Liver (tissue), 9 donors: ENCODE measurements around the gene TRMT2A. TPM values are rescaled to one million over a fixed set of nuclear protein-coding genes. Genes with fewer than 3 reads are reported as not detected.

Experiments
- DNase-seq: peaks from one replicate; pipeline ENCODE4 v3.0.0-alpha.2; 2017; ENCODE audit warnings: low spot score
- H3K27ac ChIP-seq, 2 donors: one replicate each; pipeline ENCODE4 v1.7.0; 2013; ENCODE audit warnings: inconsistent platforms in 2 of 2, low read length in 2 of 2, control low read depth in 1 of 2, low read depth in 1 of 2, mild to moderate bottlenecking in 1 of 2
- H3K27me3 ChIP-seq, 4 donors: one replicate each; pipeline versions ENCODE4 v1.6.1 to v1.7.0; 2013; ENCODE audit warnings: low read length in 3 of 4, inconsistent platforms in 1 of 4, mild to moderate bottlenecking in 1 of 4, moderate library complexity in 1 of 4; ENCODE audit not compliant: control insufficient read depth in 4 of 4, insufficient read depth in 4 of 4
- H3K36me3 ChIP-seq, 4 donors: one replicate each; pipeline versions ENCODE4 v1.6.1 to v1.7.0; 2013; ENCODE audit warnings: low read length in 3 of 4, mild to moderate bottlenecking in 3 of 4, low read depth in 1 of 4, moderate library complexity in 1 of 4; ENCODE audit not compliant: control insufficient read depth in 4 of 4, insufficient read depth in 3 of 4
- H3K4me1 ChIP-seq, 4 donors: one replicate each; pipeline versions ENCODE4 v1.6.1 to v1.7.0; 2013; ENCODE audit warnings: low read length in 3 of 4, mild to moderate bottlenecking in 3 of 4, moderate library complexity in 1 of 4; ENCODE audit not compliant: control insufficient read depth in 4 of 4, insufficient read depth in 4 of 4
- H3K4me3 ChIP-seq, 3 donors: one replicate each; pipeline versions ENCODE4 v1.6.1 to v1.7.0; 2013; ENCODE audit warnings: low read length in 3 of 3, control low read depth in 1 of 3, low read depth in 1 of 3, mild to moderate bottlenecking in 1 of 3
- H3K9ac ChIP-seq, 2 donors: one replicate each; pipeline ENCODE4 v1.7.0; 2013; ENCODE audit warnings: low read length in 2 of 2, mild to moderate bottlenecking in 2 of 2, moderate library complexity in 2 of 2, control low read depth in 1 of 2, low read depth in 1 of 2
- H3K9me3 ChIP-seq, 4 donors: one replicate each; pipeline versions ENCODE4 v1.6.1 to v1.7.0; 2013; ENCODE audit warnings: low read length in 3 of 4; ENCODE audit not compliant: control insufficient read depth in 4 of 4
- CTCF ChIP-seq: fragments of 150-350 bp; IDR thresholded peaks from 2 replicates; pipeline ENCODE4 v1.5.1; 2017; ENCODE audit warnings: improper control_type of control experiment, low read depth, low read length; ENCODE audit not compliant: missing input control
- EGR1 ChIP-seq, 2 donors: IDR thresholded peaks; 2 replicates each; pipeline ENCODE4 v1.6.1; 2016 to 2018; ENCODE audit warnings: antibody characterized with exemption in 2 of 2, low read depth in 2 of 2
- FOXA1 ChIP-seq: IDR thresholded peaks from 2 replicates; pipeline ENCODE4 v1.6.1; 2016; ENCODE audit warnings: antibody characterized with exemption
- FOXA2 ChIP-seq: IDR thresholded peaks from 2 replicates; pipeline ENCODE4 v1.6.1; 2016; ENCODE audit warnings: antibody characterized with exemption
- GABPA ChIP-seq, 2 donors: IDR thresholded peaks in 1 of 2; conservative IDR thresholded peaks in 1 of 2; 2 replicates each; pipeline ENCODE4 v1.6.1; 2016; ENCODE audit warnings: antibody characterized with exemption in 2 of 2, mild to moderate bottlenecking in 1 of 2, moderate library complexity in 1 of 2
- HNF4G ChIP-seq: IDR thresholded peaks from 2 replicates; pipeline ENCODE4 v1.6.1; 2016; ENCODE audit warnings: antibody characterized with exemption
- JUND ChIP-seq, 2 donors: IDR thresholded peaks; 2 replicates each; pipeline ENCODE4 v1.6.1; 2016; ENCODE audit warnings: antibody characterized with exemption in 2 of 2
- NR2F2 ChIP-seq: IDR thresholded peaks from 2 replicates; pipeline ENCODE4 v1.6.1; 2016; ENCODE audit warnings: antibody characterized with exemption
- RAD21 ChIP-seq, 2 donors: IDR thresholded peaks; 2 replicates each; pipeline ENCODE4 v1.6.1; 2016; ENCODE audit warnings: antibody characterized with exemption in 2 of 2, mild to moderate bottlenecking in 2 of 2
- SP1 ChIP-seq: IDR thresholded peaks from 2 replicates; pipeline ENCODE4 v1.6.1; 2018; ENCODE audit warnings: antibody characterized with exemption, mild to moderate bottlenecking
- TAF1 ChIP-seq: conservative IDR thresholded peaks from 2 replicates; pipeline ENCODE4 v1.6.1; 2016; ENCODE audit warnings: antibody characterized with exemption, mild to moderate bottlenecking
- YY1 ChIP-seq: IDR thresholded peaks from 2 replicates; pipeline ENCODE4 v1.6.1; 2016; ENCODE audit warnings: antibody characterized with exemption, mild to moderate bottlenecking
- ZBTB33 ChIP-seq: IDR thresholded peaks from 2 replicates; pipeline ENCODE4 v1.6.1; 2016; ENCODE audit warnings: antibody characterized with exemption
- WGBS: extraction: QIAGEN DNeasy Blood & Tissue Kit; methylation state at CpG from one replicate; pipeline ENCODE4 v1.1.7; 2013; 5-methylcytosine and 5-hydroxymethylcytosine counted together
- polyA plus RNA-seq, 2 donors: library from polyadenylated mRNA; stranded (reverse) in 1 of 2; unstranded in 1 of 2; fragments of 200-250 nt in 1 of 2; fragments of >200 nt in 1 of 2; fragmentation: Nextera tagmentation in 1 of 2; extraction: Ambion mirVana in 1 of 2; gene quantifications; one replicate each; pipeline versions ENCODE4 v1.2.1 to v1.2.3, GENCODE V29; 2013 to 2015
- total RNA-seq, 2 donors: library from RNA; depleted of rRNA; stranded (reverse); fragments of >200 nt; gene quantifications; one replicate each; pipeline ENCODE4 v1.2.3, GENCODE V29; 2014
- TF ChIP-seq, protein P1 (sequence below): IDR thresholded peaks from 2 replicates; pipeline ENCODE4 v1.6.1; 2016; ENCODE audit warnings: antibody characterized with exemption, mild to moderate bottlenecking
- TF ChIP-seq, protein P2 (sequence below): IDR thresholded peaks from 2 replicates; pipeline ENCODE4 v1.6.1; 2016; ENCODE audit warnings: antibody characterized with exemption
- donor health status: healthy.
- donor health status: healthy.
- donor health status: healthy.
- donor health status: healthy.
- donor health status: healthy.

Gene TRMT2A
- total and polyA plus RNA-seq, 4 donors, result 19.9 to 32.9 (median 25.2) TPM

GRCh38 chr22:20127318-20127868 is 10.4 kb upstream of the TRMT2A start:
- Histone ChIP-seq H3K27me3 (no peaks in the 10 kb centered on the region), H3K27ac (no peak overlapping the region), H3K4me1 (peaks cover 5 to 78% (median 65%) of the 10 kb centered on the region in 4 donors), H3K4me3 (no peak overlapping the region), H3K36me3 (peaks cover 4 to 17% (median 5%) of the 10 kb centered on the region in 4 donors), H3K9me3 (no peaks in the 10 kb centered on the region), H3K9ac (no peak overlapping the region)
- no peak for DNase-seq
- 94% methylated on average over 15 of the region's 15 CpGs for WGBS
- no peak for TF ChIP-seq RAD21 (IDR thresholded peaks at IDR 0.05)
- TF ChIP-seq, protein P1, sequence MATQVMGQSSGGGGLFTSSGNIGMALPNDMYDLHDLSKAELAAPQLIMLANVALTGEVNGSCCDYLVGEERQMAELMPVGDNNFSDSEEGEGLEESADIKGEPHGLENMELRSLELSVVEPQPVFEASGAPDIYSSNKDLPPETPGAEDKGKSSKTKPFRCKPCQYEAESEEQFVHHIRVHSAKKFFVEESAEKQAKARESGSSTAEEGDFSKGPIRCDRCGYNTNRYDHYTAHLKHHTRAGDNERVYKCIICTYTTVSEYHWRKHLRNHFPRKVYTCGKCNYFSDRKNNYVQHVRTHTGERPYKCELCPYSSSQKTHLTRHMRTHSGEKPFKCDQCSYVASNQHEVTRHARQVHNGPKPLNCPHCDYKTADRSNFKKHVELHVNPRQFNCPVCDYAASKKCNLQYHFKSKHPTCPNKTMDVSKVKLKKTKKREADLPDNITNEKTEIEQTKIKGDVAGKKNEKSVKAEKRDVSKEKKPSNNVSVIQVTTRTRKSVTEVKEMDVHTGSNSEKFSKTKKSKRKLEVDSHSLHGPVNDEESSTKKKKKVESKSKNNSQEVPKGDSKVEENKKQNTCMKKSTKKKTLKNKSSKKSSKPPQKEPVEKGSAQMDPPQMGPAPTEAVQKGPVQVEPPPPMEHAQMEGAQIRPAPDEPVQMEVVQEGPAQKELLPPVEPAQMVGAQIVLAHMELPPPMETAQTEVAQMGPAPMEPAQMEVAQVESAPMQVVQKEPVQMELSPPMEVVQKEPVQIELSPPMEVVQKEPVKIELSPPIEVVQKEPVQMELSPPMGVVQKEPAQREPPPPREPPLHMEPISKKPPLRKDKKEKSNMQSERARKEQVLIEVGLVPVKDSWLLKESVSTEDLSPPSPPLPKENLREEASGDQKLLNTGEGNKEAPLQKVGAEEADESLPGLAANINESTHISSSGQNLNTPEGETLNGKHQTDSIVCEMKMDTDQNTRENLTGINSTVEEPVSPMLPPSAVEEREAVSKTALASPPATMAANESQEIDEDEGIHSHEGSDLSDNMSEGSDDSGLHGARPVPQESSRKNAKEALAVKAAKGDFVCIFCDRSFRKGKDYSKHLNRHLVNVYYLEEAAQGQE, result no peak
- TF ChIP-seq YY1, result no peak
- TF ChIP-seq JUND (IDR thresholded peaks at IDR 0.05), result no peak
- no peak for TF ChIP-seq HNF4G
- TF ChIP-seq FOXA1, result no peak
- TF ChIP-seq CTCF, result no peak
- TF ChIP-seq TAF1, result no peak
- no peak for TF ChIP-seq SP1
- no peak for TF ChIP-seq NR2F2
- no peak for TF ChIP-seq ZBTB33
- no peak for TF ChIP-seq FOXA2
- TF ChIP-seq, protein P2, sequence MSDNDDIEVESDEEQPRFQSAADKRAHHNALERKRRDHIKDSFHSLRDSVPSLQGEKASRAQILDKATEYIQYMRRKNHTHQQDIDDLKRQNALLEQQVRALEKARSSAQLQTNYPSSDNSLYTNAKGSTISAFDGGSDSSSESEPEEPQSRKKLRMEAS, result no peak
- TF ChIP-seq GABPA (IDR thresholded peaks at IDR 0.05 in 1 of 2, conservative IDR thresholded peaks at IDR 0.05 in 1 of 2), result no peak
- TF ChIP-seq EGR1 (IDR thresholded peaks at IDR 0.05; ENCODE audit: low read depth in 2 of 2), result no peak
